K562 (cell line): ENCODE data around the gene MAL. TPM values are rescaled to one million over a fixed set of nuclear protein-coding genes. Genes with fewer than 3 reads are reported as not detected.
A peak's percentile ranks its signal among the peaks of the same experiment; 100 is the strongest.

Experiments
- ATAC-seq: fragments of 200-7000 bp; cut with Tn5 transposase; 3 replicates; pipeline ENCODE4 v1.9.1; 2020; ENCODE audit warnings: moderate library complexity
- BruUV-seq: library from RNA; stranded (reverse); fragments of 400-500 nt; replicated peaks from 2 replicates; lab custom pipeline; 2021; lab: Mats Ljungman, UMichigan
- CTCF ChIA-PET: fragments of 300-600 bp; formaldehyde crosslinking; extraction: SDS; loops from one replicate; lab custom pipeline; 2021; ENCODE audit warnings: low intra/inter-chr PET ratio; lab: Yijun Ruan, JAX
- POLR2A ChIA-PET: fragments of 300-600, 350-650 bp; sonication (Branson Sonifier 250); formaldehyde crosslinking; extraction: SDS; loops from one replicate; lab custom pipeline; 2021; ENCODE audit warnings: antibody characterized with exemption, inconsistent platforms; lab: Yijun Ruan, JAX
- DNase-seq, 4 experiments: peaks; one replicate each; pipeline versions ENCODE4 v3.0.0 to v3.0.0-alpha.2; 2011 to 2018; ENCODE audit warnings: low spot score in 3 of 4, mixed read lengths in 3 of 4; ENCODE audit errors: extremely low read depth in 1 of 4
- FAIRE-seq: peaks from 2 replicates; lab custom pipeline; 2011; peaks lifted over from hg19 to GRCh38; lab: Jason Lieb, UNC
- H2AFZ ChIP-seq: 2 replicates; pipeline ENCODE4 v1.6.0; 2011; ENCODE audit warnings: low read depth, low read length, control low read depth, inconsistent platforms
- H3K27ac ChIP-seq: fragments of 200-600 bp; 3 replicates; pipeline ENCODE4 v1.8.0; 2011; ENCODE audit warnings: low read depth, mild to moderate bottlenecking, control low read depth, inconsistent platforms, low read length, moderate library complexity, mixed read lengths; ENCODE audit errors: extremely low read depth
- H3K27me3 ChIP-seq, 2 experiments: fragments of 300-600 bp in 1 of 2; 2 replicates in 1 of 2; 3 replicates in 1 of 2; pipeline versions ENCODE4 v1.6.0 to v1.8.0; 2011; ENCODE audit warnings: inconsistent platforms in 2 of 2, low read length in 2 of 2, mild to moderate bottlenecking in 1 of 2, mixed read lengths in 1 of 2, moderate library complexity in 1 of 2; ENCODE audit not compliant: control insufficient read depth in 2 of 2, insufficient read depth in 2 of 2
- H3K36me3 ChIP-seq: fragments of 300-600 bp; 3 replicates; pipeline ENCODE4 v1.8.0; 2011; ENCODE audit warnings: mild to moderate bottlenecking, low read length, inconsistent platforms; ENCODE audit not compliant: control insufficient read depth, insufficient read depth
- H3K4me1 ChIP-seq, 2 experiments: fragments of 200-600 bp in 1 of 2; replicated peaks in 1 of 2; 2 replicates in 1 of 2; 3 replicates in 1 of 2; pipeline versions ENCODE4 v1.5.1 to v1.8.0; 2011; ENCODE audit warnings: inconsistent platforms in 2 of 2, low read length in 2 of 2, mild to moderate bottlenecking in 1 of 2, mixed read lengths in 1 of 2, moderate library complexity in 1 of 2; ENCODE audit not compliant: control insufficient read depth in 2 of 2, insufficient read depth in 2 of 2
- H3K4me2 ChIP-seq: 2 replicates; pipeline ENCODE4 v1.6.1; 2011; ENCODE audit warnings: low read length, control low read depth, inconsistent platforms, mixed read lengths; ENCODE audit not compliant: insufficient read depth
- H3K4me3 ChIP-seq: fragments of 200-600 bp; sonication (generic), shearing (Covaris generic); 2 replicates; pipeline ENCODE4 v1.5.1; 2016; ENCODE audit warnings: control low read depth, inconsistent platforms
- H3K79me2 ChIP-seq: fragments of 200-600 bp; 3 replicates; pipeline ENCODE4 v1.8.0; 2011; ENCODE audit warnings: low read length, inconsistent platforms; ENCODE audit not compliant: control insufficient read depth, insufficient read depth
- H3K9ac ChIP-seq, 2 experiments: 2 replicates each; pipeline versions ENCODE4 v1.6.0 to v1.6.1; 2011; ENCODE audit warnings: low read depth in 2 of 2, low read length in 2 of 2, control low read depth in 1 of 2, inconsistent platforms in 1 of 2, mild to moderate bottlenecking in 1 of 2, mixed read lengths in 1 of 2; ENCODE audit not compliant: insufficient read depth in 1 of 2
- H3K9me1 ChIP-seq: one replicate; pipeline ENCODE4 v1.6.0; 2011; ENCODE audit warnings: inconsistent platforms, mild to moderate bottlenecking, low read length, moderate library complexity; ENCODE audit not compliant: control insufficient read depth, insufficient read depth
- H3K9me3 ChIP-seq: replicated peaks from 2 replicates; pipeline ENCODE4 v1.5.1; 2011; ENCODE audit warnings: low read depth, low read length, inconsistent platforms; ENCODE audit not compliant: control insufficient read depth, insufficient read depth
- H4K20me1 ChIP-seq: replicated peaks from 2 replicates; pipeline ENCODE4 v1.6.1; 2011; ENCODE audit warnings: low read length, inconsistent platforms, mixed read lengths; ENCODE audit not compliant: control insufficient read depth, insufficient read depth
- CEBPB ChIP-seq: fragments of 450-650 bp; IDR thresholded peaks from 2 replicates; pipeline ENCODE4 v1.6.1; 2016; ENCODE audit warnings: missing genetic modification characterization, missing compliant biosample characterization
- CHAMP1 ChIP-seq: fragments of 450-650 bp; IDR thresholded peaks from 2 replicates; pipeline ENCODE4 v1.6.1; 2016; ENCODE audit warnings: mild to moderate bottlenecking
- CHD2 ChIP-seq: IDR thresholded peaks from 2 replicates; pipeline ENCODE4 v1.6.1; 2011; ENCODE audit warnings: low read depth, low read length
- HNRNPLL ChIP-seq: fragments of 200-400 bp; formaldehyde crosslinking; IDR thresholded peaks from 2 replicates; pipeline ENCODE4 v1.6.1; 2017; ENCODE audit warnings: low read length, low read depth, mild to moderate bottlenecking; ENCODE audit not compliant: poor library complexity, severe bottlenecking
- NCOA4 ChIP-seq: fragments of 450-650 bp; IDR thresholded peaks from 2 replicates; pipeline ENCODE4 v1.6.1; 2018; ENCODE audit warnings: mild to moderate bottlenecking; ENCODE audit not compliant: partially characterized antibody
- SRSF7 ChIP-seq: fragments of 200-400 bp; formaldehyde crosslinking; optimal IDR thresholded peaks from 2 replicates; pipeline ENCODE3; 2017; ENCODE audit warnings: mild to moderate bottlenecking, low read depth, low read length
- ZC3H11A ChIP-seq: IDR thresholded peaks from 2 replicates; pipeline ENCODE4 v1.6.1; 2012; ENCODE audit warnings: low read depth, low read length, improper control_type of control experiment
- WGBS: fragments of 100-300 bp; shearing (Covaris generic); methylation state at CpG from one replicate; pipeline ENCODE4 v1.1.6; 2016; ENCODE audit warnings: low coverage, mixed read lengths; ENCODE audit not compliant: insufficient coverage; ENCODE audit errors: missing lambda C conversion rate; 5-methylcytosine and 5-hydroxymethylcytosine counted together
- in situ Hi-C: fragments of 300-500 bp; cut with MboI; formaldehyde crosslinking; loops from 4 replicates; pipeline ENCODE4 v1.15.0; 2018; ENCODE audit warnings: inconsistent platforms, mixed read lengths
- intact Hi-C: fragments of 100-400 bp; cut with micrococcal nuclease; formaldehyde crosslinking; loops from 2 replicates; pipeline ENCODE4 v1.14.2; 2022
- polyA plus RNA-seq, 8 experiments: library from polyadenylated mRNA; depleted of rRNA in 4 of 8; stranded (reverse) in 5 of 8; unstranded in 3 of 8; fragments of >200 nt; fragmentation: Nextera tagmentation in 2 of 8; fragmentation: Illumina TruSeq in 1 of 8; extraction: Ambion mirVana in 2 of 8; extraction: Trizol in 1 of 8; gene quantifications; 2 replicates each; pipeline versions ENCODE4 v1.2.1 to v1.2.3, GENCODE V29; 2011 to 2014; ENCODE audit warnings: inconsistent platforms in 1 of 8, missing spikeins in 1 of 8
- total RNA-seq, 7 experiments: library from RNA; depleted of rRNA in 6 of 7; stranded (reverse); fragments of >200 nt in 6 of 7; fragmentation: Illumina TruSeq in 2 of 7; extraction: Trizol in 2 of 7; gene quantifications; 2 replicates each; pipeline versions ENCODE4 v1.2.1 to v1.2.3, GENCODE V29; 2011 to 2021; ENCODE audit warnings: low replicate concordance in 1 of 7

The MAL gene
- total and polyA plus RNA-seq, 9 of the 15 experiments (the other 6 are each of a cell fraction or from before 2014, with no cell fraction given), result not detected

GRCh38 chr2:95059656-95060370, 34.3 kb downstream of the MAL start (continued):
- TF ChIP-seq CHAMP1 (no peak), CEBPB (tag) (no peak), CHD2 (no peak), SRSF7 (no peak), ZC3H11A (no peak)

- Histone ChIP-seq H3K36me3 (no peaks in the 10 kb centered on the region), H3K9ac (no peak overlapping the region), H3K9me1 (no peaks in the 10 kb centered on the region), H3K27me3 (peaks cover 18 to 78% of the 10 kb centered on the region in 2 experiments), H2AFZ (no peak overlapping the region), H4K20me1 (peaks cover 10% of the 10 kb centered on the region; the same call in 1 of the 2 replicates), H3K4me1 (no peaks in the 10 kb centered on the region), H3K4me3 (no peak overlapping the region), H3K79me2 (no peaks in the 10 kb centered on the region), H3K27ac (no peak overlapping the region), H3K4me2 (no peak overlapping the region), H3K9me3 (no peaks in the 10 kb centered on the region)
- no peak for FAIRE-seq
- no TSS peak for BruUV-seq
- no peak for DNase-seq
- CTCF ChIA-PET, result no interaction called here
- intact Hi-C loops, result no loop called here
- no peak for ATAC-seq
- in situ Hi-C loops, result no loop called here
- WGBS, result under 1% methylated on average over 17 of the region's 17 CpGs
- POLR2A ChIA-PET, result no interaction called here
- TF ChIP-seq HNRNPLL (peak; percentile 82), NCOA4 (no peak)
Observed at GRCh38 chr2:95060446-95061118, 35.1 kb downstream of the MAL start.
